Measurements from ENCODE around the gene CDC42BPG.
A peak's percentile ranks its signal among the peaks of the same experiment; 100 is the strongest.
"Not testable (repeated sequence)": the region's sequence is repeated elsewhere in the genome, so short reads cannot be mapped to it uniquely, and the experiment has no call there.

CDC42BPG gene

DNA sequence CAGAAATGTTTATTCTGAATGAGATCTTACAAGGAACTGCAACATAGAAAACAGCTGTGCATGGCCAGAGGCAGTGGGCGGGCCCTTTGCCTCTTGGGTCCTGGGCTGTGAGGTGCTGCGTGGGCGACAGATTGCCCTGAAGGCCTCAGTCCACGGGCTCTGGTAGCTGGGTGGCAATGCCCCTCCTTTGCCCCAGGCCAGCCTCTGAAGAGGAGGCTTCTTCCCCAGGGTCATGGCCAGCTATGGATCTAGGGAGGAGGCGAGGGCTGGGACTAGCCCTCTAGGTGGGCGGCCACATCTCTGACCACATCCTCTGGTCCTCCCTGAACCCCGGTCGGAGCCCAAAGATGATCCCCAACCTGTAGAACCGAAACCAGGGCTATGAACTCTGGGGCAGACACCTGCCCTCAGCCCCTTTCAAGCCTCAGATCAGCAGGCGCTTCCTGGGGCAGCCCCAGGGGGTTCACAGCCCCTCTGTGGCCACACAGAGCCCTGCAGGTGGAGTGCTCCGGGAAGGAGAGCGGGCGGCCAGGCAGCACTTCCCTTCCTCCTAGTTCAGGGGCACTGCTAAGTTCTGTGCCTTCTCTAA, 6.6 kb upstream of the CDC42BPG start:
- peak; percentile 28 for DNase-seq (ENCODE audit: low spot score)

- peak; percentile 24 for DNase-seq (ENCODE audit: low spot score)
These were observed 5.3 kb upstream of the CDC42BPG start for GRCh38 chr11:64849598-64850356.

DNA sequence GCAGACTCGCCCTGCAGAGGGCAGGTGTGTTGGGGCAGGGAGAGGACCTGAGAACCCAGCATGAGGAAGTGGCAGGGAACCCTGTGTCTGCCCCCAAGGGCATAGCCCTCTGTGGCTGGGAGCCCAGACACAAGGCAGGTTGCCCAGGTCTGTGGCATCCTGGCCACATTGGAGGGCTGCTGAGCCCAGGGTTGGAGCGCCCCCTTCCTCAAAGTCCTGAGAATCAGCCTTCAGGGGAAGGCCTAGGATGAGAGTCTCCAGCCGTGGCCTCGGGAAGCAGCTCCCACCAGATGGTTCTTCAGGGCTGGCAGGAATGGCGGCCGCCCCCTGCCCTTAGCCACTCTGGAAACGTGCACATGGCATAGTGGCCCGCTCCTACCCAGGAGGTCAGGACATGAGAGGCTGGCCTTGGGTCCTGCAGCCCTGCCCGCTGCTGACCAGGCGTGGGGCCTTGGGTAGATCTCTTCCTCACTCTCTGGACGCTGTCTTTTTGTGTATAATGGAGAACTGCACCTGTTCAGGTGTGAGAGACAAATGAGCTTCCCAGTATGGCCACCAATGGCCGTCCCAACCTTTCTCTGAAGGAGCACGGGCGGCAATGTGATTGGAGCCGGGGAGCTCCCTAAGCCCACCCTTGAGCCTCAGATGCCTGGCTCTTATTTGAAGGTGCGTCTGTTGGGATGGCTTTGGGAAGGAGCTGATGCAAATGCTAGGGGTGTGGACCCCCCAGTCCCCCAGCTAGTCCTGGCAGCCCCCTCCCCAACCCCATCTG, 4.6 kb upstream of the CDC42BPG start:
- DNase-seq (ENCODE audit: low spot score), result no peak

- no peak for DNase-seq (ENCODE audit: low spot score)
These were observed 3.9 kb upstream of the CDC42BPG start for GRCh38 chr11:64848214-64848825.

DNA sequence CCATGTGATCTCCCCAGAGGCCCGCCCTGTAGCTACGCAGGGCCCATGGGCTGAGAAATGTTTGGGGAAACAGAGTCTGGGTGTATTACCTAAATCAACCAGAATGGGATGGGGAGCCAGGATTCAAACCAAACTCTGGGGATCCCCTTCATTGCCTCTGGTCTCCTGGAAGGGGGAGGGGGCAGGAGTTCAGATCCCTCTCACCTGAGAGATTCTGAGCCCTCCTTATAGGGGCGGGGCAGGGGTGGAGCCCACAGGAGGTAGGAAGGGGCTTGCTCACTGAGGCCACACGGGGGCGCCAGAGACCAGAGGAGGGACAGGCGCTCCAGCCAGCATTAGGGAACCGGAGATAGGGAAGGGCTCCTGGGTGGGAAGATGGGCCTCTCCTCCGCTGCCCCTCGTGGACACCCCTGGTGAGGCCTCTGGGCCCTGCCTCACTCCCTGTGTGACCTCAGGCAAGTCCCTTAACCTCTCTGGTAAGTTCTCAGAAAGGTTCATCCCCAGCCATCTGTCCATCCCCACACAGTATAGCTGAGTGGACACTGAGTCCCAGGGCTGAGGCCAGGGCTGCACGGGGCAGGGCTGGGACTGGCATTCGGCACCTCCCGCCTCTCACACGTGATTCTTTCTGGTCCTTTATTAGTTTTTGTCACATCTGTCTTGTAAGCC, 2.7 kb upstream of the CDC42BPG start:
- peak; percentile 95 for DNase-seq (ENCODE audit: low spot score)

DNA sequence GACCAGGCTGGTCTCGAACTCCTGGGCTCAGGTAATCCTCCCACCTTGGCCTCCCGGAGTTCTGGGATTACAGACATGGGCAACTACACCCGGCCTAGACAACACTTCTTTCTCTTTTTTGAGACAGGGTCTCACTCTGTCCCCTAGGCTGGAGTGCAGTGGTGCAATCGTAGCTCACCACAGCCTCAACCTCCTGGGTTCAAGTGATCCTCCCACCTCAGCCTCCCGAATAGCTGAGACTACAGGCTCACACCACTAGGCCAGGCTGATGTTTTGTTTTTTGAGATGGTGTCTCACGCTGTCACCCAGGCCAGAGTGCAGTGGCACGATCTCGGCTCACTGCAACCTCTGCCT, 1.3 kb upstream of the CDC42BPG start:
- DNase-seq (ENCODE audit: low spot score), result not testable (repeated sequence)

- no peak for DNase-seq (ENCODE audit: low spot score)
These were observed 799 bp upstream of the CDC42BPG start for GRCh38 chr11:64845129-64845775.

- no peak for DNase-seq (ENCODE audit: low spot score)
These were observed 645 bp downstream of the CDC42BPG start for GRCh38 chr11:64843686-64844329.

DNA sequence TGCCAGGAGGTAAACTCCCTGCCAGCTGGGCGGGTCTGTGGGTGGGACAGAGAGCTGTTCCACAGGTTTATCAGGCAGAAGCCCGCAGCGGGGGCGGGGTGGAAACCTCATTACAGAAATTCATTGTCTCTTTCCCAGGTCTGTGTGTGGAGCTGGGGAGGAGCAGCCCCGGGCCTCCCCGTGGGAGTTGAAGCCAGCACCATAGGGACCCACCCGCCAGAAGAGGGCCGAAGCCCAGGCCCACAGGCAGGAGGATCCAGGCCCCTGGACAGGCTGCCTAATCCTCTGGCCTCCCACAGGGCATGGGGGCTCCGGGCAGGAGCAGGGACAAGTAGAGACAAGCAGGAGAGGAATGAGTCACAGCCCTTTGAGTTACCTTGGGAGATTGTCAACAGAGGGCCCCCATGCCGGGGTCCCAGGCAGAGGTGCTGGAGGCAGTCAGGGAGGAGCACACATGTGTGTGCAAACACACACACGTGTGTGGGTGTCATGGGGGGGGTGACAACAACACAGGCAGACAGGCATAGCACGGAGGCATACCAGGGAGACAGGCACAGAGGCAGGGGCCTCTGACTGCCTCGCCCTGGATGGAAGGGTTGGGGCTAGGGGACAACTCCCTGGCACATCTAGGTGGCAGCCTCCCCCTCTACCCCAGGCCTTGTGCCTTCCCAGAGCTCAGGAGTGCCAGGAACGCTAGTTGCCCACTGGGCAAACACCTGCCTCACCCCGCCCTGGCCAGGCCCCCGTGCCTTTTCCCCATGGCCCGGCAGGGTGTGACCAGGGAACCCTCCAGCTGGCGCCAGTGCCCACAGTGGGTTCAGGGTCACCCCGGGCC, 1.4 kb downstream of the CDC42BPG start:
- no peak for DNase-seq (ENCODE audit: low spot score)

DNA sequence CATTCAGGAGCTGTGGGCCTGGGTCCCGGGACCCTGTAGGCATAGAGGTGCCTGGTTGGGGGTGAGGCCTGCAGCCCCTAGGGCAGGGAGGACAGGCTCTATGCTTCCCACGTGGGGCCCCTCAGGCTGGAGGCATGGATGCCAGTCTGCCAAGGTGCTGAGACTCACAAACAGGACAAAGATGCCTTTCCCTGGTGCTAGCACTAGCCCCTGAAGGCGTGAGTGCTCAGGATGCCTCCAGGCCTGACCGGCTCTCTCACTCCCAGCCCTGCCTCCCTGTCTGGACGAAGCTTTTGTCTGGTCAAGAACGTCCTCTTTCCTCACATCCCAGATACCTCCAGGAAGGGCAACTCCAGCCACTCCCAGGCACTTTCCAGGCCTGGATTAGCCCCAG, 2.1 kb downstream of the CDC42BPG start:
- DNase-seq (ENCODE audit: low spot score), result no peak

DNA sequence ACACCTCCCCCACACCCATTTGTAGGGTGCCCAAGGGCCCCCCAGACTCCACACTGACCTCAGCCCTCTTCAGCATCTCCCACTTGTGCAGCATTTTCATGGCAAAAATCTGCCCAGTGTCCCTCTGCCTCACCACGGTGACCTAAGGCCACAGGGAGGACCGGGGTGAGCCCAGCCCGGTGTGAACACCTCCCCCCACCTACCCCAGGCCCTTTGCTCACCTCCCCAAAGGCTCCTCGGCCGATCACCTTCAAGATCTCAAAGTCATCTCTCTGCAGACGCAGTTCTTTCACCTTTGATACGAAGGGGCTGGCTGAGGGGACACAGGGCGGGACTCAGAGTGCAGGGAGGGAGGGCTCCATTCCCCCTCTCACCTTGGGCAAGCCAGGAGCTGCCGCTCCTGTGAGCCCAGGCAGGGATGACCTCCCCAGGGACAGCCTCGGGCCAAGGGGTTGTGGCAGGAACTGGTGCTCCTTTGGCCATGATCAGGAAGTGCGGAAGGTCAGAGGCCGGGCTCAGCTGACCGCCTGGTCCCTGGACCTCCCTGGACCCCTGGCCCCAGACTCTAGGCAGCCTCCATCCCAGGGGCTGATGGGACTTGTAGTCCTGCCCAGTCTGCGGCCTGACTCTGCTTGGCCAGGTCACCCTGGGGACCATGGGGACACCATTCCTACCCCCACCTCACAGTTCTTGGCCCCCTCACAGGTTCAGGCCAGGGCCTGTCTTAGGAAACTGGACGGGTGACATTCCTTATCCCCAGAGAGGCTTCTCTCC, 2.7 kb downstream of the CDC42BPG start:
- DNase-seq (ENCODE audit: low spot score), result no peak

DNA sequence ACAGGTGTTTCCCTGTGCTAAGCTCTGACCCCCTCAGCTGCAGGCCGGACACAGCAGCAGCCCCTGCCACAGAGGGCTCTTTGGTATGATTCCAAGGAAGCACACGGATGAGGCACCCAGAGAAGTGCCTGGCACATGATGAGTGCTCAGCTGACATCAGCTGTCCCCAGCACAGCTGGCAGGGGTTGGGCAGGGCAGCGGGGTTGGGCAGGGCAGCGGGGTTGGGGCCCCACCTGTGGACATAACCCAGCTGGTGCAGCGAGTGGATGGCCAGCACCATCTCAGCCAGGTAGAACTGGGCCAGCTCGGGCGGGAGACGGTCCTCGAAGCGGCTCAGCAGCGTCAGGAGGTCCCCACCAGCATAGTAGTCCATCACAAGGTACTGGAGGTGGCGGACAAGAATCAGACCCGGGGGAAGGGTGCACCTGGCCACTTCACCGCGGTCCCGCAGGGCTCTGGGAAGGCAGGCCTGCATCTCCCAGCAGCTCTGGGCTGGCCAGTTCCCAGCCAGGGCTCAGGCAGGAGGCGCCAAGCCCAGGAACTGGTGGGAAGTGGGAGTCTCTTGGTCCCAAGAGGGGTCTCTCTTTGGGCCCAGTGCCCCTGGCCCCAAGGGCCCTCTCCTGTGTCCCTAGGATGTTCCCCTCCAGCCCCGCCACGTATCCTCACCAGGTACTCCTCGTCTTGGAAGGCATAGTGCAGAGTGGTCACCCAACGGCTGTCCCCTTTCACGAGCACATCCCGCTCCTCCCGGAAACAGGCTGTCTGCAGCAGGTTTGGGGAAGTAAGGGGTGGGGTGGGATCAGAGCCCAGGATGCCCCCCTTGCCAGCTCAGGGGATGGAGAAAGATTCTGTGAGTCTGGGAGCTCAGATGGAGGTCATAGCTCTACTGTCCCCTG, 4.3 kb downstream of the CDC42BPG start:
- DNase-seq (ENCODE audit: low spot score), result no peak

GRCh38 chr11:64839335-64839734, 5.1 kb downstream of the CDC42BPG start:
- DNase-seq (ENCODE audit: low spot score), result no peak

GRCh38 chr11:64838600-64839334, 5.7 kb downstream of the CDC42BPG start:
- DNase-seq (ENCODE audit: low spot score), result no peak

DNA sequence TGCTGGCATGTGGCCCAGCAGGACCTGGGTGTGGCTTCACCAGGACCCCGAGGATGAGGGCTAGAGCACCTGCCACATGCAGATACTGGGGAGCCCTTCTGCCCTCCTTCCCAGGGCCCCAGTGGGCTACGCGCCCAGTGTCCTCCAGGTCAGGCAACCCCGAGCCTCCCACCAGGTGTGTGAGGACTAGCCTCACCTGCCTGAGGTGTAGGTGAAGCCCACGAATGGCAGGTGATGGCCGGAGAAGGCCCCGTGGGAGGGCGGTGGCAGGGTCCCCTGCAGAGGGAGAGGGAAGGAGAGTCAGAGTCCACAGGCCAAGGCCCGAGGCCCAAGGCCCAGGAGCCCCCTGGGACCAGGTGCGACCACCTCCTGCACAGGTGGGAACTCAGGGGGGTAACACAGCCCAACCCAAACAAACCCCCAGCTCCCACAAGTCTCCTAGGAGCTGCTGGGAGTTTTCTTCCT, 6.5 kb downstream of the CDC42BPG start:
- DNase-seq (ENCODE audit: low spot score), result no peak

- DNase-seq (ENCODE audit: low spot score), result no peak
These were observed 7.9 kb downstream of the CDC42BPG start for GRCh38 chr11:64836448-64837072.

Data from AG08395 (cell line).